Measurements from ENCODE around the gene NT5DC1. TPM values are rescaled to one million over a fixed set of nuclear protein-coding genes. Genes with fewer than 3 reads are reported as not detected.

NT5DC1 gene
- total RNA-seq, 1 experiment from 2014 or later = 27.6 TPM

DNA sequence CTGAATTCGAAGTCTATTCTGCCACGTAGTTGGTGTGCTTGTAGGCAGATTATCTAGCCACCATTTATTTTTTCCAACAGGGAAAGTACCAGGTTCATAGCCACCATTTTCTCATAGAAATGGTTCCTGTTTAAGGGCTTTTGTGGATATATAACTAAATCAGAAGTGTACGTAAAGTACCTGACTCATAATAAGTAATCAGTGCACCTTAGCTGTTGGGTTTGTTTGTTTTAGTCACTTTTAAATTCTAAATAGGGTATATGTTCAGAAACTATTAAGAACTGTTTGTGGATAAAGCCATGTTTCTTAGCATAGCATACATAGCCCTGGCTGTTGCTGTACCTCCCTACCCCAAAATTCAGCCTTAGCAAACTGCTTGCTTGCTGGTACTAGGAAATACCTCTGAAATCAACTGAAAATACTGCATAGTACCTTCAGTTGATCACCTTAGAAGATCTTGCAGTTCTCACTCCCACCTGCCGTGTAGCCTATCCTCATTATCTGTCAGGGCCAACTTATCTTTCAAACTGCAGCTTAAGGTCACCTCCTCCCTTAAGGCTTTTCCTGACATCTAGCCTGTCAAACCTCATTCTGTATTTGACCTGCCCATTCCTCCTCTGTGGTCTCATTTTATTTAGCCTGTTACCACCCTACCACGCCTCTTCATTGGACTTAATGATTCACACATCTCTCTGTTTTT lies 69.9 kb downstream of the NT5DC1 start:
- Mint-ChIP-seq H3K4me3 (ENCODE audit: unreplicated experiment) (no peak overlapping the region), H3K27ac (ENCODE audit: low read depth, unreplicated experiment) (no peak overlapping the region), H3K4me1 (ENCODE audit: insufficient read depth, unreplicated experiment) (peaks cover 6% of the 10 kb centered on the region), H3K9me3 (ENCODE audit: unreplicated experiment) (peaks cover 5% of the 10 kb centered on the region), H3K36me3 (ENCODE audit: insufficient read depth, unreplicated experiment) (no peaks in the 10 kb centered on the region), H3K27me3 (ENCODE audit: insufficient read depth, unreplicated experiment) (no peaks in the 10 kb centered on the region)
- ChIA-PET POLR2A (no interaction called here), CTCF (interaction anchor here (0.6 kb wide), 1 partner anchor 274 kb away, joined by 3 read pairs; no protein-coding TSS in a partner anchor)
- BruUV-seq (replicated peaks) = no TSS peak
- DNase-seq (ENCODE audit: unreplicated experiment) = no peak
- intact Hi-C loops (cut with micrococcal nuclease) = no loop called here
- TF ChIP-seq, protein P1, sequence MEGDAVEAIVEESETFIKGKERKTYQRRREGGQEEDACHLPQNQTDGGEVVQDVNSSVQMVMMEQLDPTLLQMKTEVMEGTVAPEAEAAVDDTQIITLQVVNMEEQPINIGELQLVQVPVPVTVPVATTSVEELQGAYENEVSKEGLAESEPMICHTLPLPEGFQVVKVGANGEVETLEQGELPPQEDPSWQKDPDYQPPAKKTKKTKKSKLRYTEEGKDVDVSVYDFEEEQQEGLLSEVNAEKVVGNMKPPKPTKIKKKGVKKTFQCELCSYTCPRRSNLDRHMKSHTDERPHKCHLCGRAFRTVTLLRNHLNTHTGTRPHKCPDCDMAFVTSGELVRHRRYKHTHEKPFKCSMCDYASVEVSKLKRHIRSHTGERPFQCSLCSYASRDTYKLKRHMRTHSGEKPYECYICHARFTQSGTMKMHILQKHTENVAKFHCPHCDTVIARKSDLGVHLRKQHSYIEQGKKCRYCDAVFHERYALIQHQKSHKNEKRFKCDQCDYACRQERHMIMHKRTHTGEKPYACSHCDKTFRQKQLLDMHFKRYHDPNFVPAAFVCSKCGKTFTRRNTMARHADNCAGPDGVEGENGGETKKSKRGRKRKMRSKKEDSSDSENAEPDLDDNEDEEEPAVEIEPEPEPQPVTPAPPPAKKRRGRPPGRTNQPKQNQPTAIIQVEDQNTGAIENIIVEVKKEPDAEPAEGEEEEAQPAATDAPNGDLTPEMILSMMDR (IDR thresholded peaks at IDR 0.05; ENCODE audit: unreplicated experiment) = no peak

DNA sequence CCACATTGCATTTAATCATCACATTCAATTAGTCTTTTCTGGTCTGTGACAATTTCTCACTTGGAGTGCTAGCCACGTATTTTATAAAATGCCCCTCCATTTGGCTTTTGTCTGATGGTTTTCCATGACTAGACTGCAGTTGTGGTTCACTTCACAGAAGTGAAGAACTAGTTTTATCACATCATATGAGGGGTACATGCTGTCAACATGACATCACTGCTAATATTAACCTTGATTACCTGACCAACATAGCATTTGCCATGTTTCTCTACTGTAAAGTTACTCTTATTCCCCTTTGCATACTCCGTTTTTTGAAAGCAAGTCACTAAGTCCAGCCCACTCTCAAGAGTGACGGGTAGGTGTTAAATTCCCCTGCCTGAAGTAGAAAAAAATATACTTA lies 73.3 kb downstream of the NT5DC1 start:
- H3K27me3 Mint-ChIP-seq (ENCODE audit: insufficient read depth, unreplicated experiment) = no peaks in the 10 kb centered on the region

DNA sequence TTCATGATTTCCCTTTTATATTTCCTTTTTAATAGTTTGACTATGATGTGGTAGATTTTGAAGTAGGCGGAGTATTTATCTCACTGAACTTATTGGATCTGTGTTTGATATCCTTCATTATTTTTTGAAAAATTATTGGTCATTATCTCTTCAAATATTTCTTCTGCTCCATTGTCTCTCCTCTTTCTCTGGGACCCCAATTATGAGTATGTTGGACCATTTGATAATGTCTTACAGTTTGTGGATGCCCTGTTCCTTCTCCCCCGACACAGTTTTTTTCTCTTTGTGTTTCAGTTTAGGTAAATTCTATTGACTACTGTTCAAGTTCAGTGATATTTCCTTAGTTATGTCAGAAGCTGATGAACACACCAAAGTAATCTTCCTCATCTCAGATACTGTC lies 74.7 kb downstream of the NT5DC1 start:
- Mint-ChIP-seq H3K27me3 (ENCODE audit: insufficient read depth, unreplicated experiment) (no peaks in the 10 kb centered on the region), H3K9me3 (ENCODE audit: unreplicated experiment) (peaks cover 14% of the 10 kb centered on the region), H3K4me3 (ENCODE audit: unreplicated experiment) (no peak overlapping the region), H3K27ac (ENCODE audit: low read depth, unreplicated experiment) (no peak overlapping the region), H3K4me1 (ENCODE audit: insufficient read depth, unreplicated experiment) (peaks cover 6% of the 10 kb centered on the region), H3K36me3 (ENCODE audit: insufficient read depth, unreplicated experiment) (no peaks in the 10 kb centered on the region)
- TF ChIP-seq, protein P1 (IDR thresholded peaks at IDR 0.05; ENCODE audit: unreplicated experiment) = no peak
- CTCF ChIA-PET = no interaction called here
- no TSS peak for BruUV-seq (replicated peaks)
- POLR2A ChIA-PET = no interaction called here
- peak; percentile 4 for DNase-seq (ENCODE audit: unreplicated experiment)
- intact Hi-C loops (cut with micrococcal nuclease) = no loop called here

More for the DNA sequence above, 73.3 kb downstream of the NT5DC1 start:
- intact Hi-C loops (cut with micrococcal nuclease) = no loop called here
- Mint-ChIP-seq H3K4me3 (ENCODE audit: unreplicated experiment) (no peak overlapping the region), H3K4me1 (ENCODE audit: insufficient read depth, unreplicated experiment) (peaks cover 6% of the 10 kb centered on the region), H3K27ac (ENCODE audit: low read depth, unreplicated experiment) (no peak overlapping the region), H3K9me3 (ENCODE audit: unreplicated experiment) (peaks cover 14% of the 10 kb centered on the region), H3K36me3 (ENCODE audit: insufficient read depth, unreplicated experiment) (no peaks in the 10 kb centered on the region)
- POLR2A ChIA-PET = no interaction called here
- BruUV-seq (replicated peaks) = no TSS peak
- TF ChIP-seq, protein P1 (IDR thresholded peaks at IDR 0.05; ENCODE audit: unreplicated experiment) = no peak
- no peak for DNase-seq (ENCODE audit: unreplicated experiment)
- CTCF ChIA-PET = interaction anchor here (0.9 kb wide), 2 partner anchors 12 to 43 kb away, joined by 3 to 4 read pairs; no protein-coding TSS in a partner anchor

DNA sequence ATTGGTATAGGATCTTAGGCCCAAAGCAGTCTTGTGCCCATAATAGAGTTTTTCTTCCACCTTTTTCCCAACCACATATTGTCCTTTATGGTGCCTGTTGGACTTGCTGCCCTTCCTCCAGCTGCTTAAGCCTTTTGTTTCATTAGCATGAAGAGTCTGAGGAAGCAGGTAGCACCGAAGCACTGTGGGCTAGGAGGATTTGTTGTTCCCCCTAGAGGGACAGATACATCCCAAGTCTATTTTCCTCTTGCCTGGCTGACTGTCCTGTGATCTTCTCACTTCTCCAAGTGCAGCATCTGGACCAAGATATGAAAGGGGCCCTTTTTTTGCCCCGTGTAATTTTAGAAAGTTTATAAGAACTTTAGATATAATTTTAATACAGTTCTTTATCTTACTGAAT lies 75.9 kb downstream of the NT5DC1 start:
- CTCF ChIA-PET = interaction anchor here (1.1 kb wide), 1 partner anchor 28 kb away, joined by 3 read pairs; no protein-coding TSS in a partner anchor
- TF ChIP-seq, protein P1 (IDR thresholded peaks at IDR 0.05; ENCODE audit: unreplicated experiment) = no peak
- BruUV-seq (replicated peaks) = no TSS peak
- no peak for DNase-seq (ENCODE audit: unreplicated experiment)
- H3K27me3 Mint-ChIP-seq (ENCODE audit: insufficient read depth, unreplicated experiment) = no peaks in the 10 kb centered on the region
- intact Hi-C loops (cut with micrococcal nuclease) = no loop called here
- no peaks in the 10 kb centered on the region for H3K36me3 Mint-ChIP-seq (ENCODE audit: insufficient read depth, unreplicated experiment)
- H3K9me3 Mint-ChIP-seq (ENCODE audit: unreplicated experiment) = peaks cover 14% of the 10 kb centered on the region
- no peak overlapping the region for H3K27ac Mint-ChIP-seq (ENCODE audit: low read depth, unreplicated experiment)
- H3K4me1 Mint-ChIP-seq (ENCODE audit: insufficient read depth, unreplicated experiment) = no peaks in the 10 kb centered on the region
- POLR2A ChIA-PET = no interaction called here
- H3K4me3 Mint-ChIP-seq (ENCODE audit: unreplicated experiment) = no peak overlapping the region

Data from MCF 10A (cell line).